SIG-M5 treated with dmso at 0.1 percent for 504 hours (cell line): ENCODE results near the gene SCUBE1.
A peak's percentile ranks its signal among the peaks of the same experiment; 100 is the strongest.

Experiments used
- DNase-seq: peaks from one replicate; lab custom pipeline; 2025; ENCODE audit not compliant: unreplicated experiment; lab: John Stamatoyannopoulos, UW

The SCUBE1 gene

GRCh38 chr22:43262990-43263644 is 80.1 kb downstream of the SCUBE1 start:
- peak; percentile 2 for DNase-seq

- no peak for DNase-seq
Measured at GRCh38 chr22:43260331-43261231, 82.6 kb downstream of the SCUBE1 start.

GRCh38 chr22:43257961-43258360 is 85.2 kb downstream of the SCUBE1 start:
- DNase-seq, result no peak

- DNase-seq, result no peak
Measured at GRCh38 chr22:43257549-43257948, 85.6 kb downstream of the SCUBE1 start.

GRCh38 chr22:43256976-43257545 is 86.1 kb downstream of the SCUBE1 start:
- DNase-seq, result no peak

- DNase-seq, result no peak
Measured at GRCh38 chr22:43256569-43256968, 86.6 kb downstream of the SCUBE1 start.

- DNase-seq, result no peak
Measured at GRCh38 chr22:43255299-43255698, 87.9 kb downstream of the SCUBE1 start.

GRCh38 chr22:43253839-43254238 is 89.3 kb downstream of the SCUBE1 start:
- DNase-seq, result no peak

GRCh38 chr22:43252319-43252718 is 90.9 kb downstream of the SCUBE1 start:
- no peak for DNase-seq

- DNase-seq, result no peak
Measured at GRCh38 chr22:43249789-43250471, 93.2 kb downstream of the SCUBE1 start.

- DNase-seq, result no peak
Measured at GRCh38 chr22:43247546-43248260, 95.5 kb downstream of the SCUBE1 start.

- no peak for DNase-seq
Measured at GRCh38 chr22:43246188-43246587, 97.0 kb downstream of the SCUBE1 start.

GRCh38 chr22:43245717-43246116 is 97.5 kb downstream of the SCUBE1 start:
- DNase-seq, result no peak

GRCh38 chr22:43244803-43245527 is 98.2 kb downstream of the SCUBE1 start:
- DNase-seq, result no peak

GRCh38 chr22:43244402-43244801 is 98.8 kb downstream of the SCUBE1 start:
- no peak for DNase-seq

- no peak for DNase-seq
Measured at GRCh38 chr22:43243324-43243723, 99.8 kb downstream of the SCUBE1 start.

GRCh38 chr22:43242627-43243026 is 100.5 kb downstream of the SCUBE1 start:
- no peak for DNase-seq

GRCh38 chr22:43241699-43242386 is 101.3 kb downstream of the SCUBE1 start:
- no peak for DNase-seq

GRCh38 chr22:43241138-43241597 is 102.0 kb downstream of the SCUBE1 start:
- no peak for DNase-seq
